Inflammatory macrophage (primary cell): ENCODE results near the gene RPL29.

Source experiments
- DNase-seq, 2 donors: peaks; one replicate each; pipeline ENCODE4 v3.0.0-alpha.2; 2020 to 2022

Gene RPL29

GRCh38 chr3:51961602-51962569, 33.8 kb downstream of the RPL29 start:
- DNase-seq, result no peak

GRCh38 chr3:51961011-51961410, 34.7 kb downstream of the RPL29 start:
- no peak for DNase-seq

- no peak for DNase-seq
Measured at GRCh38 chr3:51960386-51960785, 35.3 kb downstream of the RPL29 start.

- no peak for DNase-seq
Measured at GRCh38 chr3:51959651-51960050, 36.0 kb downstream of the RPL29 start.

- DNase-seq, result no peak
Measured at GRCh38 chr3:51958603-51959521, 36.8 kb downstream of the RPL29 start.

- no peak for DNase-seq
Measured at GRCh38 chr3:51957520-51958205, 38.0 kb downstream of the RPL29 start.

GRCh38 chr3:51955893-51956770, 39.6 kb downstream of the RPL29 start:
- DNase-seq, result peak in 1 of 2 donors; percentile 21

- DNase-seq, result no peak
Measured at GRCh38 chr3:51955175-51955892, 40.4 kb downstream of the RPL29 start, which contains the start of gene GPR62. Gene GPR62, plus strand, starts transcription at chr3:51955381. Its CDS starts 272 bp downstream, at chr3:51955653.

GRCh38 chr3:51954713-51955112, 41.0 kb downstream of the RPL29 start:
- DNase-seq, result no peak

GRCh38 chr3:51954105-51954504, 41.6 kb downstream of the RPL29 start:
- peak; percentile 54 to 59 for DNase-seq

- DNase-seq, result peak; percentile 78 to 79
Measured at GRCh38 chr3:51953445-51953844, 42.2 kb downstream of the RPL29 start.

- no peak for DNase-seq
Measured at GRCh38 chr3:51950899-51951298, 44.8 kb downstream of the RPL29 start.

GRCh38 chr3:51949121-51949520, 46.6 kb downstream of the RPL29 start:
- DNase-seq, result no peak

GRCh38 chr3:51948016-51948580, 47.6 kb downstream of the RPL29 start:
- no peak for DNase-seq

GRCh38 chr3:51947215-51947900, 48.3 kb downstream of the RPL29 start:
- no peak for DNase-seq

- DNase-seq, result no peak
Measured at GRCh38 chr3:51946796-51947195, 48.9 kb downstream of the RPL29 start.

GRCh38 chr3:51945926-51946705, 49.6 kb downstream of the RPL29 start:
- DNase-seq, result no peak

- no peak for DNase-seq
Measured at GRCh38 chr3:51945031-51945840, 50.5 kb downstream of the RPL29 start.
